ENCODE measurements around the gene STKLD1. TPM values are rescaled to one million over a fixed set of nuclear protein-coding genes. Genes with fewer than 3 reads are reported as not detected.

STKLD1 gene
- total and polyA plus RNA-seq, 2 donors, result 0.94 to 1.5 TPM

GRCh38 chr9:133405508-133406438 lies 29.6 kb downstream of the STKLD1 start:
- Histone ChIP-seq H3K36me3 (ENCODE audit: control insufficient read depth in 2 of 2, insufficient read depth in 2 of 2, low read length in 1 of 2) (peaks cover 56 to 69% of the 10 kb centered on the region in 2 donors), H3K27ac (ENCODE audit: low read depth in 1 of 2, low read length in 1 of 2) (no peak overlapping the region), H3K4me1 (ENCODE audit: control insufficient read depth in 2 of 2, insufficient read depth in 2 of 2, low read length in 2 of 2) (no peaks in the 10 kb centered on the region), H3K9me3 (ENCODE audit: control insufficient read depth in 2 of 2, insufficient read depth in 1 of 2, low read length in 1 of 2) (no peaks in the 10 kb centered on the region), H3K27me3 (ENCODE audit: control insufficient read depth in 2 of 2, insufficient read depth in 1 of 2, low read length in 1 of 2) (no peaks in the 10 kb centered on the region), H3K4me3 (ENCODE audit: low read length in 2 of 2) (no peak overlapping the region)
- DNase-seq (ENCODE audit: low read depth in 6 of 9, low spot score in 9 of 9), result no peak
- 95% methylated on average over 19 of the region's 19 CpGs for WGBS

GRCh38 chr9:133406480-133407307 lies 30.5 kb downstream of the STKLD1 start:
- Histone ChIP-seq H3K9me3 (ENCODE audit: control insufficient read depth in 2 of 2, insufficient read depth in 1 of 2, low read length in 1 of 2) (no peaks in the 10 kb centered on the region), H3K36me3 (ENCODE audit: control insufficient read depth in 2 of 2, insufficient read depth in 2 of 2, low read length in 1 of 2) (peaks cover 62 to 72% of the 10 kb centered on the region in 2 donors), H3K27me3 (ENCODE audit: control insufficient read depth in 2 of 2, insufficient read depth in 1 of 2, low read length in 1 of 2) (no peaks in the 10 kb centered on the region), H3K4me3 (ENCODE audit: low read length in 2 of 2) (no peak overlapping the region), H3K4me1 (ENCODE audit: control insufficient read depth in 2 of 2, insufficient read depth in 2 of 2, low read length in 2 of 2) (no peaks in the 10 kb centered on the region), H3K27ac (ENCODE audit: low read depth in 1 of 2, low read length in 1 of 2) (no peak overlapping the region)
- DNase-seq (ENCODE audit: low read depth in 6 of 9, low spot score in 9 of 9), result peak; percentile 29 to 71 (median 50)
- WGBS, result 69% methylated on average over 24 of the region's 24 CpGs

GRCh38 chr9:133408042-133408441 lies 31.9 kb downstream of the STKLD1 start:
- Histone ChIP-seq H3K4me1 (ENCODE audit: control insufficient read depth in 2 of 2, insufficient read depth in 2 of 2, low read length in 2 of 2) (no peaks in the 10 kb centered on the region), H3K4me3 (ENCODE audit: low read length in 2 of 2) (no peak overlapping the region), H3K27ac (ENCODE audit: low read depth in 1 of 2, low read length in 1 of 2) (no peak overlapping the region), H3K27me3 (ENCODE audit: control insufficient read depth in 2 of 2, insufficient read depth in 1 of 2, low read length in 1 of 2) (no peaks in the 10 kb centered on the region), H3K36me3 (ENCODE audit: control insufficient read depth in 2 of 2, insufficient read depth in 2 of 2, low read length in 1 of 2) (peaks cover 75 to 77% of the 10 kb centered on the region in 2 donors), H3K9me3 (ENCODE audit: control insufficient read depth in 2 of 2, insufficient read depth in 1 of 2, low read length in 1 of 2) (no peaks in the 10 kb centered on the region)
- no peak for DNase-seq (ENCODE audit: low read depth in 6 of 9, low spot score in 9 of 9)
- 100% methylated on average over 1 of the region's 1 CpG for WGBS

DNA sequence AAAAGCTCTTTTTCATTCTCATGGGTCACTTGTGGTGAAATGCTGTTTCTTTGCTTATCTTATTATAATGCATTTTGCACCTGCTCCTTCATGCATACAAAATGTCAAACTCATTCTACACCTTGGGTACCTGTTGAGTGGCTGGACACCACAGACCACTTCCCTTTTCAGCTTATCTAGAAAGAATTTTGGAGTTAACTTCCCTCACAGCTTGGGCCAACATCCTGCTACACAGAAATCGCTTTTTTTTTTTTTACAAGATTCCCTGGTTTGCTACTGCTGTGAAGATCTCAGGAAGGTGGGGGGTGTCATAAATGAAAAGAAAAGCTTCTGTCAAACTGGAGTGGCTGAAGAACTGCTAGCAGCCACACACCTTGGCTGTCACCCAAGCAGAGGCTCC lies 39.0 kb downstream of the STKLD1 start:
- H3K36me3 ChIP-seq (ENCODE audit: control insufficient read depth in 2 of 2, insufficient read depth in 2 of 2, low read length in 1 of 2), result peaks cover 39 to 44% of the 10 kb centered on the region in 2 donors
- H3K27me3 ChIP-seq (ENCODE audit: control insufficient read depth in 2 of 2, insufficient read depth in 1 of 2, low read length in 1 of 2), result no peaks in the 10 kb centered on the region
- 43% methylated on average over 1 of the region's 1 CpG for WGBS
- H3K4me3 ChIP-seq (ENCODE audit: low read length in 2 of 2), result no peak overlapping the region
- no peak overlapping the region for H3K27ac ChIP-seq (ENCODE audit: low read depth in 1 of 2, low read length in 1 of 2)
- H3K4me1 ChIP-seq (ENCODE audit: control insufficient read depth in 2 of 2, insufficient read depth in 2 of 2, low read length in 2 of 2), result peaks cover 11 to 20% of the 10 kb centered on the region in 2 donors
- peaks cover 0 to 12% of the 10 kb centered on the region in 2 donors for H3K9me3 ChIP-seq (ENCODE audit: control insufficient read depth in 2 of 2, insufficient read depth in 1 of 2, low read length in 1 of 2)
- no peak for DNase-seq (ENCODE audit: low read depth in 6 of 9, low spot score in 9 of 9)

GRCh38 chr9:133417541-133418461 lies 41.6 kb downstream of the STKLD1 start, which contains the start of gene REXO4:
Gene REXO4 (minus strand): TSS chr9:133418010. CDS start chr9:133417844, 166 bp downstream.
- no peaks in the 10 kb centered on the region for H3K27me3 ChIP-seq (ENCODE audit: control insufficient read depth in 2 of 2, insufficient read depth in 1 of 2, low read length in 1 of 2)
- WGBS, result 3% methylated on average over 75 of the region's 75 CpGs
- H3K36me3 ChIP-seq (ENCODE audit: control insufficient read depth in 2 of 2, insufficient read depth in 2 of 2, low read length in 1 of 2), result peaks cover 16 to 21% of the 10 kb centered on the region in 2 donors
- H3K9me3 ChIP-seq (ENCODE audit: control insufficient read depth in 2 of 2, insufficient read depth in 1 of 2, low read length in 1 of 2), result peaks cover 0 to 12% of the 10 kb centered on the region in 2 donors
- peak within 1 kb of the TSS; percentile 89 to 92 for H3K27ac ChIP-seq (ENCODE audit: low read depth in 1 of 2, low read length in 1 of 2)
- peaks cover 11 to 20% of the 10 kb centered on the region in 2 donors for H3K4me1 ChIP-seq (ENCODE audit: control insufficient read depth in 2 of 2, insufficient read depth in 2 of 2, low read length in 2 of 2)
- peak; percentile 61 to 93 (median 80) for DNase-seq (ENCODE audit: low read depth in 6 of 9, low spot score in 9 of 9)
- peak within 1 kb of the TSS; percentile 75 to 85 for H3K4me3 ChIP-seq (ENCODE audit: low read length in 2 of 2)

GRCh38 chr9:133419005-133419404 lies 42.8 kb downstream of the STKLD1 start:
- no peak overlapping the region for H3K27ac ChIP-seq (ENCODE audit: low read depth in 1 of 2, low read length in 1 of 2)
- H3K4me1 ChIP-seq (ENCODE audit: control insufficient read depth in 2 of 2, insufficient read depth in 2 of 2, low read length in 2 of 2), result peaks cover 11 to 20% of the 10 kb centered on the region in 2 donors
- 89% methylated on average over 13 of the region's 13 CpGs for WGBS
- no peak overlapping the region for H3K4me3 ChIP-seq (ENCODE audit: low read length in 2 of 2)
- H3K9me3 ChIP-seq (ENCODE audit: control insufficient read depth in 2 of 2, insufficient read depth in 1 of 2, low read length in 1 of 2), result peaks cover 0 to 12% of the 10 kb centered on the region in 2 donors
- DNase-seq (ENCODE audit: low read depth in 6 of 9, low spot score in 9 of 9), result no peak
- H3K27me3 ChIP-seq (ENCODE audit: control insufficient read depth in 2 of 2, insufficient read depth in 1 of 2, low read length in 1 of 2), result no peaks in the 10 kb centered on the region
- peaks cover 7 to 11% of the 10 kb centered on the region in 2 donors for H3K36me3 ChIP-seq (ENCODE audit: control insufficient read depth in 2 of 2, insufficient read depth in 2 of 2, low read length in 1 of 2)

- Histone ChIP-seq H3K36me3 (ENCODE audit: control insufficient read depth in 2 of 2, insufficient read depth in 2 of 2, low read length in 1 of 2) (peaks cover 0 to 3% of the 10 kb centered on the region in 2 donors), H3K4me3 (ENCODE audit: low read length in 2 of 2) (no peak overlapping the region), H3K27ac (ENCODE audit: low read depth in 1 of 2, low read length in 1 of 2) (no peak overlapping the region), H3K4me1 (ENCODE audit: control insufficient read depth in 2 of 2, insufficient read depth in 2 of 2, low read length in 2 of 2) (peaks cover 11 to 20% of the 10 kb centered on the region in 2 donors), H3K27me3 (ENCODE audit: control insufficient read depth in 2 of 2, insufficient read depth in 1 of 2, low read length in 1 of 2) (peaks cover 0 to 5% of the 10 kb centered on the region in 2 donors), H3K9me3 (ENCODE audit: control insufficient read depth in 2 of 2, insufficient read depth in 1 of 2, low read length in 1 of 2) (peaks cover 0 to 12% of the 10 kb centered on the region in 2 donors)
- 64% methylated on average over 5 of the region's 5 CpGs for WGBS
- DNase-seq (ENCODE audit: low read depth in 6 of 9, low spot score in 9 of 9), result no peak
Measured at GRCh38 chr9:133420392-133420827, 44.2 kb downstream of the STKLD1 start.
